Uterus (tissue), 4 donors: ENCODE measurements around the gene TMEM266. TPM values are rescaled to one million over a fixed set of nuclear protein-coding genes. Genes with fewer than 3 reads are reported as not detected.

ENCODE experiments used
- DNase-seq, 2 donors: peaks; one replicate each; pipeline ENCODE4 v3.0.0-alpha.2; 2019 to 2020
- H3K27ac ChIP-seq, 2 donors: fragments of 200-600 bp; sonication (generic); 1 replicate in 1 of 2; 2 replicates in 1 of 2; pipeline ENCODE4 v1.5.1; 2016 to 2018
- H3K27me3 ChIP-seq, 2 donors: fragments of 200-600 bp; sonication (generic); one replicate each; pipeline ENCODE4 v1.5.1; 2018 to 2019; ENCODE audit warnings: control low read depth in 1 of 2
- H3K36me3 ChIP-seq, 2 donors: fragments of 200-600 bp; sonication (generic); one replicate each; pipeline ENCODE4 v1.5.1; 2019; ENCODE audit warnings: control low read depth in 1 of 2
- H3K4me1 ChIP-seq, 2 donors: fragments of 200-600 bp; sonication (generic); one replicate each; pipeline ENCODE4 v1.5.1; 2018 to 2019; ENCODE audit warnings: control low read depth in 1 of 2
- H3K4me3 ChIP-seq, 2 donors: fragments of 200-600 bp; sonication (generic); 1 replicate in 1 of 2; 2 replicates in 1 of 2; pipeline ENCODE4 v1.5.1; 2018 to 2019; ENCODE audit warnings: mild to moderate bottlenecking in 1 of 2
- H3K9me3 ChIP-seq, 2 donors: fragments of 200-600 bp; sonication (generic); one replicate each; pipeline ENCODE4 v1.5.1; 2019; ENCODE audit warnings: control low read depth in 1 of 2
- POLR2A ChIP-seq, 2 donors: fragments of 450-650 bp; IDR thresholded peaks; one replicate each; pipeline ENCODE4 v1.6.1; 2016; ENCODE audit warnings: antibody characterized with exemption in 2 of 2, mild to moderate bottlenecking in 1 of 2, moderate library complexity in 1 of 2
- intact Hi-C: fragments of 100-400 bp; cut with DNase I; formaldehyde crosslinking; loops from one replicate; pipeline ENCODE4 v1.15.1; 2023; ENCODE audit warnings: low total_unique reads
- total RNA-seq, 4 donors: library from RNA; depleted of rRNA in 3 of 4; stranded (reverse); fragments of >200 nt in 3 of 4; gene quantifications; one replicate each; pipeline versions ENCODE4 v1.1.0 to v1.2.4, GENCODE V29; 2014 to 2023
- TF ChIP-seq, protein P1 (sequence below), 4 experiments: fragments of 200-600 bp in 2 of 4; fragments of 450-650 bp in 2 of 4; sonication (generic) in 2 of 4; IDR thresholded peaks; one replicate each; pipeline ENCODE4 v1.5.1; 2016 to 2019; ENCODE audit warnings: antibody characterized with exemption in 4 of 4, mild to moderate bottlenecking in 2 of 4, moderate library complexity in 1 of 4
- donor health status: DM: yes; HTN: yes; CAD: no.

Gene TMEM266
- total RNA-seq, 4 donors from 2014 or later, result 0.35 TPM; not detected in 3

DNA sequence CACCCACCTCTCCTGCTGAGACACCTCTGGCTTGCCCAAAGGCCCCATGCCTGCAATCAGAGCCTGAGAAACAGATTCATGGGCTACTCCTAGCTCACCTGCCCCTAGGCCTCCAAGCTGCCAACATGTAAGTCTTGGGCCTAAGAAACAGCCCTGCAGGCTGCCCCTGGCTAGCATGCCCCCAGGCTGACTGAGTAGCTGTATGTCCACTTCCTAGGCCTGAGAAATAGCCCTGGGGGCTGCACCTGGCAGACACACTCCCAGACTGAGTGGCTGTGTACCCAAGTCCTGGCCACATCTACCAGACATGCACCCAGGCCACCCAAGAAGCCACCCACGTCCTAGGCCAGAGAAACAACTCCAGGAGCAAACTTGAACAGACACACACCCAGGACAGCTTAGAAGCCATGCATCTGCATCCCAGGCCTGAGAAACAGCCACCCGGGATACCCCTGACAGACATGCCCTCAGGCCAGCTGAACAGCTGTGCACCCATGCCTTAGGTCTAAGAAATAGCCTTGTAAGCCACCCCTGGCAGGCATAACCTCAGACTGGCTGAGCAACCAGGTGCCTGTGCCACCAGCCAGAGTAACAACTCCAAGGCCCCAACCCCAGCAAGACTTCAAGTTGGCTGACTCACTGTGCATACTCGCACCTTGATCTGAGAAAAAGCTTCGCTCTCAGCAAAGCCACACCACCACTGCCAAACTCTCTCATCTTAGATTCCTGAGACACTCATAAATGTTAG lies 35.6 kb upstream of the TMEM266 start:
- intact Hi-C loops, result no loop called here
- TF ChIP-seq, protein P1, sequence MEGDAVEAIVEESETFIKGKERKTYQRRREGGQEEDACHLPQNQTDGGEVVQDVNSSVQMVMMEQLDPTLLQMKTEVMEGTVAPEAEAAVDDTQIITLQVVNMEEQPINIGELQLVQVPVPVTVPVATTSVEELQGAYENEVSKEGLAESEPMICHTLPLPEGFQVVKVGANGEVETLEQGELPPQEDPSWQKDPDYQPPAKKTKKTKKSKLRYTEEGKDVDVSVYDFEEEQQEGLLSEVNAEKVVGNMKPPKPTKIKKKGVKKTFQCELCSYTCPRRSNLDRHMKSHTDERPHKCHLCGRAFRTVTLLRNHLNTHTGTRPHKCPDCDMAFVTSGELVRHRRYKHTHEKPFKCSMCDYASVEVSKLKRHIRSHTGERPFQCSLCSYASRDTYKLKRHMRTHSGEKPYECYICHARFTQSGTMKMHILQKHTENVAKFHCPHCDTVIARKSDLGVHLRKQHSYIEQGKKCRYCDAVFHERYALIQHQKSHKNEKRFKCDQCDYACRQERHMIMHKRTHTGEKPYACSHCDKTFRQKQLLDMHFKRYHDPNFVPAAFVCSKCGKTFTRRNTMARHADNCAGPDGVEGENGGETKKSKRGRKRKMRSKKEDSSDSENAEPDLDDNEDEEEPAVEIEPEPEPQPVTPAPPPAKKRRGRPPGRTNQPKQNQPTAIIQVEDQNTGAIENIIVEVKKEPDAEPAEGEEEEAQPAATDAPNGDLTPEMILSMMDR (IDR thresholded peaks at IDR 0.05), result no peak
- TF ChIP-seq POLR2A (IDR thresholded peaks at IDR 0.05), result no peak
- no peak overlapping the region for H3K27ac ChIP-seq
- H3K4me3 ChIP-seq, result no peak overlapping the region
- DNase-seq, result no peak
- no peaks in the 10 kb centered on the region for H3K36me3 ChIP-seq
- H3K9me3 ChIP-seq, result peaks cover 0 to 17% of the 10 kb centered on the region in 2 donors
- no peaks in the 10 kb centered on the region for H3K4me1 ChIP-seq
- H3K27me3 ChIP-seq, result no peaks in the 10 kb centered on the region

GRCh38 chr15:76032046-76032445 lies 27.7 kb upstream of the TMEM266 start:
- no peaks in the 10 kb centered on the region for H3K27me3 ChIP-seq
- H3K4me1 ChIP-seq, result no peaks in the 10 kb centered on the region
- peaks cover 0 to 4% of the 10 kb centered on the region in 2 donors for H3K9me3 ChIP-seq
- intact Hi-C loops, result no loop called here
- H3K4me3 ChIP-seq, result no peak overlapping the region
- TF ChIP-seq, protein P1 (IDR thresholded peaks at IDR 0.05), result no peak
- no peak for TF ChIP-seq POLR2A (IDR thresholded peaks at IDR 0.05)
- no peak overlapping the region for H3K27ac ChIP-seq
- DNase-seq, result no peak
- no peaks in the 10 kb centered on the region for H3K36me3 ChIP-seq

GRCh38 chr15:76033438-76033837 lies 26.3 kb upstream of the TMEM266 start:
- Histone ChIP-seq H3K36me3 (no peaks in the 10 kb centered on the region), H3K9me3 (no peaks in the 10 kb centered on the region), H3K4me3 (no peak overlapping the region), H3K27me3 (no peaks in the 10 kb centered on the region), H3K4me1 (no peaks in the 10 kb centered on the region), H3K27ac (no peak overlapping the region)
- TF ChIP-seq, protein P1 (IDR thresholded peaks at IDR 0.05), result no peak
- no peak for TF ChIP-seq POLR2A (IDR thresholded peaks at IDR 0.05)
- intact Hi-C loops, result no loop called here
- DNase-seq, result no peak

DNA sequence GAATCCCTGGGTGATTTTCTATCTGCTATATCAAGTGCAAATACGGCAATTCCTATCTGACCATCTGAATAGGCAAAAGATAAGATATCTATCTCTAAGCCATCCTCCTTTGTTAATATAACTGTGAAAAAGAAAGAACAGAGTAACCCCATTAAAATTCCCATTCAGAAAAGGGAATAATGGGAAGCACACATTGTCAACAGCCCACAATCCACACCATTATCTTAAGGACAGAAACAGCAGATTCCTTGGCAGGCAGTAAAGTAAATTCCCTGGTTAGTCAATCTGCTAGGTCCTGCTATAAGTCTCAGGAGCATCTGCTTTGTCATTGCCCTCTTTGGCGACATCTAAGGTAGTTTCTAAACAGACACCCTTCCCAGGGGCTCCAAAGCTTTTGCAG lies 25.7 kb upstream of the TMEM266 start:
- no peak overlapping the region for H3K4me3 ChIP-seq
- H3K9me3 ChIP-seq, result no peaks in the 10 kb centered on the region
- no peaks in the 10 kb centered on the region for H3K27me3 ChIP-seq
- no peaks in the 10 kb centered on the region for H3K36me3 ChIP-seq
- no peak overlapping the region for H3K27ac ChIP-seq
- no peak for DNase-seq
- H3K4me1 ChIP-seq, result no peaks in the 10 kb centered on the region
- intact Hi-C loops, result no loop called here
- no peak for TF ChIP-seq POLR2A (IDR thresholded peaks at IDR 0.05)
- TF ChIP-seq, protein P1 (IDR thresholded peaks at IDR 0.05), result no peak

- TF ChIP-seq, protein P1 (IDR thresholded peaks at IDR 0.05), result no peak
- TF ChIP-seq POLR2A (IDR thresholded peaks at IDR 0.05), result no peak
- DNase-seq, result no peak
- Histone ChIP-seq H3K4me1 (no peaks in the 10 kb centered on the region), H3K27ac (no peak overlapping the region), H3K36me3 (no peaks in the 10 kb centered on the region), H3K9me3 (no peaks in the 10 kb centered on the region), H3K27me3 (no peaks in the 10 kb centered on the region), H3K4me3 (no peak overlapping the region)
- intact Hi-C loops, result no loop called here
Observed at GRCh38 chr15:76035593-76035992, 24.2 kb upstream of the TMEM266 start.
